CD4-positive, alpha-beta T cell treated with Interferon alpha-2 for 1 hour (primary cell): ENCODE data around the gene CYSTM1.

ENCODE experiments used
- DNase-seq, 2 donors: peaks; one replicate each; pipeline ENCODE4 v3.0.0-alpha.2; 2020 to 2022

The CYSTM1 gene

GRCh38 chr5:140174465-140175366 is at the start of gene CYSTM1:
CYSTM1 (plus strand) TSS chr5:140175188; CDS start chr5:140194466, 19,278 bp downstream.
- peak; percentile 96 for DNase-seq

GRCh38 chr5:140125637-140126036 is 49.4 kb upstream of the CYSTM1 start, which contains the start of gene IGIP:
IGIP (plus strand) TSS chr5:140125937; CDS start chr5:140128477, 2,540 bp downstream.
- no peak for DNase-seq

GRCh38 chr5:140126315-140127012 is 48.5 kb upstream of the CYSTM1 start:
- DNase-seq: no peak

DNA sequence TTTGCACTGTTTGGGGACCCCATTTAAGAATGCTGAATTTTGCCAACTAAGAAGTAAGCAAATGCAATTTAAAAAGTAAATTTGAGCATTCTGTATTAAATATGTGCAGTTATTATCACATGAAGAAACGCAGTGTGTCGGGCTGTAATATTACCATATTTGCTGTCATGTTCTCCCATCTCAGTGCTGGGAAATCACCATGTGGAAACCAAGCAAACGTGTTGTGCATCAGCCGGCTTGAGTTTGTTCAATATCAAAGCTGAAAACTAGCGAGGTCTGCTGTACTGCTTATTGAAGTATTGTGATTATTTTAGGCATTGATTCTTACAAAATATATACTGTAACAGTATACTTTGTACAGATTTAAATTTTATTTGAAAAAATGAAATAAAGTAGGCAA is 46.6 kb upstream of the CYSTM1 start:
- no peak for DNase-seq

DNA sequence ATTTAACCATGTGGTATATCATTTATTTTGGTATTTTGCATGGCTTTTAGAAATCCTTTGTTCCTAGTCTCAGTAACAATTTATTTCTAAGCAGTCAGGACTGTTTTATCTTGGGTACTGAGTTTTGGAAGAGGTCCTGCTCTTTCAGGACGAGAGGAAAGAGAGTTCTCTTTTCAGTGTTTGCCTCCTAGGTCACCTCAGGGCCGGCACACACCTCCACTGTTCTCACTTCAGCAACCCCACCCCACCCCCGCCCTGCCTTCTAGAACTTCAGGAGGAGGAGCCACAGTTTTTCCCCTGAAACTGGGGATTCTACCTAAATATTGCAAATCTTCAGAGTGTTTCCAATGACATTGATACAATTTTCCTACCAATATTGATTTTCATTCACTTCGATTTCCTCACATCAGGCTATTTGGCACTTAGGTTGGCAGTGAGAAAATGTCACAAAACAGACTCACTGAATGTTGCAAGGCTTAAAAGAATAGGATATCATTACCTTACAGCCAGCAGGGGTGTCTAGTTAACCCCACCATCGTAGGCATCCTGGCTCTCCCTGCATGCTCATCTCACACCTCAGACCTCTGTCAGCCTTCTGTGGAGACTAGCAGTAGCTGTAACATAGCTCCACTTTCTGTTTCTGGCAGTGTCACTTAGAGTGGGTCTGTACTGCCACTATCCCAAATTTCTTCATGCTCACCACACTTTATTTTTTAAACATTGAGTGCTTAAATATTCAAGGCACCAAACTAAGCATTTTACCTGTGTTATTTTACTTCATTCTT is 43.8 kb upstream of the CYSTM1 start:
- no peak for DNase-seq

DNA sequence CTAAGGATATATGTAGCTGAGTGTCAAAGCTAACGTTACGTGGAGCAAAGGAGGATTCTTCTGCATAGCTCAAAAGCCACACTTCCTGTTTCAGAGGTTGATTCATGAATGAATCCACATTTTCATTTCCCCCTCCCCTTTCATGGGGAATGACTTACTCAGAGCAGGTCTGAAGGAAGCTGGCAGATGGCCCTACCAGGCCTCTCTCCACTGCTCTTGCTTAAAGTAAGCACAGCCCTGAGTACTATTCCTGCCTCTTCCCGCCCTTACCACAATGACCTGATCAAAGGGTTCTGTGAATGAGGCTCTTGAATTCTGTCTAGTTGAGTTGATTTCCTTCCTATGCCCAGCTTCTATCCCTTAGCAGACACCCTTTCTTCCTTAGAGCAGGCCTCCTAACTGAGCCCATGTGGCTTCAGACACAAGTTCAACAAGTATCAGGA is 43.0 kb upstream of the CYSTM1 start:
- peak in 1 of 2 donors; percentile 15 for DNase-seq

DNA sequence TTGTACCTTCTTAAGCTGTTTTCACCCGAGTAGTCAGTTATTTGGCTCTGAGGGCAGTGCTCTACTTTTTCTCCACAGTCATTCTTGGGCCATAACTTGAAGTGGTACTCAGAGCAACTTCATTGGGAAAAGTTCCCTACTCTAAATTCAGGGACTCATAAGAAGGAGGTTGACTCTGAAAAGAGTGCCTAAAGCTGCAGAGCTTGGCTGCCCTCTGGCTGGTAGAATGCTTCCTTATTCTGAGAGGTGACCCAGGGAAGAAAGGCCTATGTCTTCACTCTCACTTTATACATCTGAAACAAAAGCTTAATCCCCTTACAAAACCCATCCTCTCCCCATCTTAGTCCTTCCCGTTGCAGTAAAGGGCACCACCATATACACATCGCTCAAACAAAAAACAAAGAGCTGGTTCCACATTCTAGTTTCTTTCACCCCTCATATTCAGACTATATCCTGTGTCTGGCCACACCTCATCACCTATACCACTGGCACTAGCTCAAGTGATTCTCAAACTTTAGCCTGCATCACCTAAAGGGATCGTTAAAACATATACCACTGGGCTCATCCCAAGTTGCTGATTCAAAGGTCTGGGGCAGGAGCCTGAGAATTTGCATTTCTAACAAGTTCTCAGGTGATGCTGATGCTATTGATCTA is 41.3 kb upstream of the CYSTM1 start:
- no peak for DNase-seq

DNA sequence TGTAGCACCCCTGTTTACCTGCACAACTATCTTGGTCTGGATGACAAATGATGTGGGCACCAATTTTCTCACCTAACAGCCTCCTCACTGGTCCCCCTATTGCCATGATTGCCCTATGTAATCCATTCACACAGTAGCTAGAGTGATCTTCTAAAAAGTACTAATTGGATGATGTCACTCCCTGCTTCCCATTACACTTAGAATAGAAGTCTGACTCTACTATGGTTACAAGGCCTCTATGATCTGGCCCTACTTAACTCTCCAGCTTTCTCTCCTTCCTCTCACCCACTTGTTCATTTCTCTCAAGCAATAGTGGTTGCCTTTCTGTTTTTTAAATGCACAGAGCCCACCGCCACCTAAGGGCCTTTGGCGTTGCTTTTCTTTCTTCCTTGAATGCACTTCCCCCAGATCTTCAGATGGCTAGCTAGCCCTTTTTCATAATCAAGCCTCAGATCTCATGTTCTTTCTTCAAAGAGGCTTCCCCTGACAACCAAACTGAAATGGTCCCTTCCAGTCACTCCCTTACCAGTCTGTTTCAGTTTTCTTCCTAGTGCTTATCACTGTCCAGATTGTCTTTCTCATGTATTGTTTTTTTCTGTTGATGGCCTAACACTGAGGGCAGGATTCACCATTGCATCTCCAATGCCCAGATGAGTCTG is 40.6 kb upstream of the CYSTM1 start:
- no peak for DNase-seq

DNA sequence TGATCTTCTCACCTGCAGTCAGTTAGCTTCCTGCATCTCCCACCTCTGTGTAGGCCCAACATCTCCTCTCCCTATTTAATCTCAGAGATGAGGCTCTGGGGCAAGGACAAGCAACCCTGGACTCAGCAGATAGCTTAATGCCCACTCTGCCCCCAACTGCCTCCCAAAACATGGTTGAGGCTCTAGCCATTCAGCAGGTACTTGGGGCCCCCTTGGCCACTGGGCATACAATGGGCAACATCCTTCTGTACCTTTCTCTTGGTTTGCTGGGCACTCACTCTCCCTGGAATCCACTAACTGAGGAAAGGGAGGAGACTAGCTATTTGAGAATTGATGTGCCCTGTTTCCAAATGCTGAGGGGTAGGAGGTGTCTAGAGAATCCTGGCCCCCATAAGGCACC is 39.9 kb upstream of the CYSTM1 start:
- DNase-seq: no peak

GRCh38 chr5:140136624-140137023 is 38.4 kb upstream of the CYSTM1 start:
- no peak for DNase-seq

- DNase-seq: no peak
Observed at GRCh38 chr5:140140435-140140834, 34.6 kb upstream of the CYSTM1 start.

- no peak for DNase-seq
Observed at GRCh38 chr5:140141241-140141640, 33.7 kb upstream of the CYSTM1 start.

- DNase-seq: no peak
Observed at GRCh38 chr5:140142246-140142645, 32.7 kb upstream of the CYSTM1 start.

DNA sequence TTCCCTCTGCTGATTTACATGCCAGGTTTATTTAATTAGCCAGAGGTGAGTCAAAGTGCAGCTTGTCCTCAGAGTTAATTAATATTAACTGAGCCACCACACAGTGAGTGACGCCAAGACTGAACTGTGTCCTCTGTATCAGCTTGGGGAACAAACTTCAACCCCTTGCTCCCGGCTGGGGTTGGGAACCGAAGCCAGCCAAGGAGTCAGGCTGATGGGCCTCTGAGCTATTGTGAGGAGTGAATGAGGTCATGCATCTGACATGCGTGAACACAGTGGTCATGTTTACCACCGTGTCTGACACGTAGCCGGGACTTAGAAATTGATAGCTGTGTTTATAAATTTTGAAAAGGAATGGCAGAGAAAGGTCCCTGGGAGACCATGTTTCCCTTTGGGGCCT is 32.1 kb upstream of the CYSTM1 start:
- DNase-seq: no peak

DNA sequence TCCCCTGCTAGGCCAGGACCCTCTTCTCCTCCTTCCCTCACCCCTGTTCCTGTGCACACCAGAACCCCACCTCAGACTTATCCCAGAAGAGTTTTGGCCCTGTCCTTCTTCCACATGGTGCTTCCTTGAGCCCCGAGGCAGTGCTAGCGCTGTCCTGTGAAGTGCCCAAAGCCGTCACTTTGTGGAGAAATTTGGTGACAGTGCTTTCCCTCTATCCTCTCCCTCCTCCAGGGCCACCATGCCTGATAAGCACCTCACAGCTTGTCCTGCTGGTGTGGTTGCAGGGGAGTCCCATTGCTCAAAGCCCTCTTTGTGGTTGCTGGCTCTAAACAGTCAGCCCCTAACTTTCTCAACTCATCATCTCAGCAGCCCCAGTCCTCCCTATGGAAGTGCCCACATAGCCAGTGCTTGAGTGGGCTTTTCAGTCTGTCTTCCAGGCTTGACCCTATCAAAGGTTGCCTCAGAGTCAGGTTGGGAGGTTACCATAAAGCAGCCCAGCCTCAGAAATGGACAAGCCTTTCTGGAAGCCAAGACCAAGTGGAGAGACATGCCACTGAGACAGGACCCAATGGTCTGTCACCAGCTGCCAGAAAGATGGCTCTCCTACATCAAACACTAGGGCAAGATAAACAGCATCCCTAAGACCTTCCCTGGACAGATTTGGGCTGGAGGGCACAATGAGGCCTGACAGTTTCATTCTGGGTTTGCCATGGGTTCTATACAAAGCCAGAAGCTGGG is 31.3 kb upstream of the CYSTM1 start:
- no peak for DNase-seq

DNA sequence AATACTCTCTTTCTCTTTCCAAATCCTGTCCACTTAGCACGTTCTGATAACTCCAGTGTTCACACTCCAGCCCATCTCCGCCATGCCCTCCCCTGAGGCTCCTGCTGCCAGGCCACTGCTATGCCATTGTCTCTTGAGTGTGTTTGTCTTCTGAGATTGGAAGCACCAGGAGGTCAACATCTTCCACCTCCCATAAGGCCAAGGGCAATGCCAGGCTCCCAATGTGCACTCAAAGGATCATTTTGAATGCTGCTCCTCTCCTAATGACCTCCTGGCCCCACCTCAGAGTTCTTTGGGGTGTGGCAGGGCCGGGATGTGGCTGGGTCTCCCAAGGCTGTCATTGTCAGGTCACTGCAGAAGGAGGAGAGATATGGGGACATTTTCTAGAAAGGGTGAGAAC is 29.7 kb upstream of the CYSTM1 start:
- no peak for DNase-seq

DNA sequence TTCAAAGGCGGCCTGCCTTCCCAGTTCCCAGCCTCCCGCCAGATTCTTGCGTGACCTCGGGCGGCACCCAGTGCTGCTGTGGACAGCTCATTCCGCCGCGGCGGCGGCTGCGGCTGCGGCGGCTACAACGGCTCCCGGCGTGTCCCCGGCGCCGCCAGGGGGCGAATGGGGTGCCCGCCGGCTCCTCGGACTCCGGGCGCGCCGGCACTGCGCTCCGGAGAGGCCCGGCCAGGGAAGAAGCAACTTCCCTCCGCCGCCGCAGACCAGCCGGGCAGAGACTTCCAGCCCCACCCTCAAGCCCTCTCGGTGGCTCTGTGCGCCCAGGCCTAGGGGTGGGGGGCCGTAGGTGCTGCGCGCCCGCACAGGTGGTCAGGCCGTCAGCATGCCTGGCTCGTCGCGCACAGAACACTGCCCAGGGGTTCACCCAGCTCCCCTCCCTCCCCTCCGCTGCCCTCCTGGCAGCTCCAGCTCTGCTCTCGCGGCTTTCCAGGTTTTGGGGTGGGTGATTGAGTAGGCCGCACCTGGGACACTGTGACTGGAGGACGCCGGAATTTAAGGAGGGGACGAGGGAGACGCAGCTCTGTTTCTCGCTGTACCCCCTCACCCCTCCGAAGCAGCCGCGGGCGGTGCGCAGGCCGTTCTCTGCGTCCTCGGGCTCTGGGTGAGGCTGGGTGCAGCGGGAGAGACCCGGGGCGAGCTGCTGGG is 29.0 kb upstream of the CYSTM1 start:
- DNase-seq: peak; percentile 52 to 59

GRCh38 chr5:140146523-140146842 is 28.5 kb upstream of the CYSTM1 start:
- no peak for DNase-seq

DNA sequence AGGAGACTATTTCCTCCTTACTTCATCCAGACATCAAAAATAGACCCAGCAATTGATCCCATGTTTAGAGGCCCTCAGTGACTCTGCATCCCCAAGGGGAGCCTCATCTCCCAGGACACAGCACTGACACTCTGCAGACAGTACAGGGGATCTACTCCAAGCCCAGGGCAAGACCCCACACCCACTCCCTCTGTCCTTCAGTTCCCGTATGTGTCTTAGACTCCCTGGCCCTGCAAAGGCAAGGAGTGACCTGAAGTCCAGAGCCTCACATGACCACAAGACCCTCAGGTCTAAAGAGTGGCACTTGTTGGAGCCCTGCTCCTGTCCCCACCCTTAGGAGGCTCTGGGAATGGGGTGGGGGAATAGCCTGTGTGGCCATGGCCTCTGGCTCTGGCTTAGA is 27.5 kb upstream of the CYSTM1 start:
- DNase-seq: no peak

- no peak for DNase-seq
Observed at GRCh38 chr5:140148508-140148907, 26.5 kb upstream of the CYSTM1 start.

DNA sequence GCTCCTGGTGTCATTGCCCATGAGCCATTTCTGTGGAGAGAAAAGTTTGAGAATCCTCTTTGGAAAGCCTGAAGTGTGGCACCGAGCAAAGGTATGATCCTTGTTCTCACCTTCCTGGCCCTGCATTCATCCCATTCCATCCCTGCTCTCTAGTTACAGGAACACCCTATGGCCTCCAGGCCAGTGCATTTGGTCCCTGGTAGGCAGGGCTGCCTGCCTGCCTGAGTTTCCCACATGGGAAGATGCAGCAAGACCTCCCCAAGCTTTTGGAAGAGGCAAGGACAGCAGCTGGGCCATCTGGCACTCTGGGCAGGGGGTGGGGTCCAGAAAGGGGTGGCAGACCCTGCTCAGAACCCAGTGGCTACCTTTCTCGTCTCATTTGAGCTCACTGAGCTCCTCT is 24.8 kb upstream of the CYSTM1 start:
- DNase-seq: no peak
